Forelimb muscle (tissue), 1 donor: ENCODE results near the gene KIR2DL4. TPM values are rescaled to one million over a fixed set of nuclear protein-coding genes. Genes with fewer than 3 reads are reported as not detected.

Source experiments
- polyA plus RNA-seq: library from polyadenylated mRNA; unstranded; fragments of 120-200 nt; gene quantifications from one replicate; pipeline ENCODE4 v1.2.1, GENCODE V29; 2013; ENCODE audit not compliant: insufficient read length

The KIR2DL4 gene
- polyA plus RNA-seq, 1 donor: not detected

Other genes with a start within 250 kb of the KIR2DL4 start
- gene LILRA2, start 229.8 kb upstream of the KIR2DL4 start, polyA plus RNA-seq: 0.81 TPM
- 0.46 TPM for gene LILRA1, start 210.0 kb upstream of the KIR2DL4 start, polyA plus RNA-seq
- gene LILRB1, start 173.1 kb upstream of the KIR2DL4 start, polyA plus RNA-seq: 1.1 TPM
- 0.63 TPM for gene LILRB4, start 140.6 kb upstream of the KIR2DL4 start, polyA plus RNA-seq
- not detected for gene KIR3DL3, start 79.2 kb upstream of the KIR2DL4 start, polyA plus RNA-seq
- gene KIR2DL3, start 65.1 kb upstream of the KIR2DL4 start, polyA plus RNA-seq: not detected
- gene KIR2DL1, start 33.8 kb upstream of the KIR2DL4 start, polyA plus RNA-seq: not detected
- not detected for gene KIR3DL1, start 12.9 kb downstream of the KIR2DL4 start, polyA plus RNA-seq
- gene KIR2DS4, start 29.1 kb downstream of the KIR2DL4 start, polyA plus RNA-seq: not detected
- not detected for gene KIR3DL2, start 46.8 kb downstream of the KIR2DL4 start, polyA plus RNA-seq
- 0.34 TPM for gene FCAR, start 70.6 kb downstream of the KIR2DL4 start, polyA plus RNA-seq
- 0.53 TPM for gene NCR1, start 102.5 kb downstream of the KIR2DL4 start, polyA plus RNA-seq
- gene NLRP7, start 143.9 kb downstream of the KIR2DL4 start, polyA plus RNA-seq: not detected
- gene NLRP2, start 162.8 kb downstream of the KIR2DL4 start, polyA plus RNA-seq: 1.2 TPM
- 0.14 TPM for gene GP6, start 234.7 kb downstream of the KIR2DL4 start, polyA plus RNA-seq